GM06990 (cell line): ENCODE data around the gene SCGB1D4.
"Not testable (repeated sequence)": the region's sequence is repeated elsewhere in the genome, so short reads cannot be mapped to it uniquely, and the experiment has no call there.

ENCODE experiments used
- DNase-seq: peaks from one replicate; pipeline ENCODE4 v3.0.0-alpha.2; 2011; ENCODE audit not compliant: insufficient read length; ENCODE audit errors: extremely low read depth
- H3K27me3 ChIP-seq: replicated peaks from 2 replicates; pipeline ENCODE4 v1.6.0; 2011; ENCODE audit warnings: low read length; ENCODE audit not compliant: control insufficient read depth, insufficient read depth
- H3K36me3 ChIP-seq: 2 replicates; pipeline ENCODE4 v1.5.1; 2011; ENCODE audit warnings: low read length; ENCODE audit not compliant: control insufficient read depth, insufficient read depth
- H3K4me3 ChIP-seq: replicated peaks from 2 replicates; pipeline ENCODE4 v1.5.1; 2011; ENCODE audit warnings: low read depth, mild to moderate bottlenecking, control low read depth, low read length
- CTCF ChIP-seq: IDR thresholded peaks from 2 replicates; pipeline ENCODE4 v1.5.1; 2011; ENCODE audit warnings: low read length, control low read depth, mild to moderate bottlenecking, inconsistent platforms; ENCODE audit not compliant: insufficient read depth, poor library complexity, severe bottlenecking

The SCGB1D4 gene

GRCh38 chr11:62298975-62299374 lies at the start of gene SCGB1D4:
SCGB1D4 (minus strand) TSS chr11:62299075; CDS start chr11:62299010, 65 bp downstream.
- no peaks in the 10 kb centered on the region; the same call in none of the 2 replicates for H3K27me3 ChIP-seq
- TF ChIP-seq CTCF, result no peak
- H3K4me3 ChIP-seq, result no peak within 1 kb of the TSS
- DNase-seq, result no peak
- no peaks in the 10 kb centered on the region for H3K36me3 ChIP-seq

GRCh38 chr11:62345861-62346260 lies 47.0 kb upstream of the SCGB1D4 start:
- TF ChIP-seq CTCF, result no peak
- Histone ChIP-seq H3K27me3 (no peaks in the 10 kb centered on the region), H3K36me3 (no peaks in the 10 kb centered on the region), H3K4me3 (no peak overlapping the region)
- DNase-seq, result no peak

- no peaks in the 10 kb centered on the region for H3K27me3 ChIP-seq
- no peak overlapping the region for H3K4me3 ChIP-seq
- H3K36me3 ChIP-seq, result no peaks in the 10 kb centered on the region
- no peak for TF ChIP-seq CTCF
- DNase-seq, result no peak
Measured at GRCh38 chr11:62344210-62344609, 45.3 kb upstream of the SCGB1D4 start.

GRCh38 chr11:62343646-62344190 lies 44.8 kb upstream of the SCGB1D4 start:
- not testable (repeated sequence) for H3K27me3 ChIP-seq, H3K4me3 ChIP-seq, DNase-seq, H3K36me3 ChIP-seq

- no peak for TF ChIP-seq CTCF
- no peaks in the 10 kb centered on the region for H3K36me3 ChIP-seq
- H3K27me3 ChIP-seq, result no peaks in the 10 kb centered on the region; the same call in 1 of the 2 replicates
- no peak overlapping the region for H3K4me3 ChIP-seq
- no peak for DNase-seq
Measured at GRCh38 chr11:62341588-62341987, 42.7 kb upstream of the SCGB1D4 start.

GRCh38 chr11:62340269-62340901 lies 41.5 kb upstream of the SCGB1D4 start:
- Histone ChIP-seq H3K36me3 (no peaks in the 10 kb centered on the region), H3K27me3 (no peaks in the 10 kb centered on the region; the same call in 1 of the 2 replicates), H3K4me3 (no peak overlapping the region)
- DNase-seq, result no peak
- TF ChIP-seq CTCF, result peak; percentile 82
